GM23338 (cell line): ENCODE measurements around the gene HPX. TPM values are rescaled to one million over a fixed set of nuclear protein-coding genes. Genes with fewer than 3 reads are reported as not detected.
A peak's percentile ranks its signal among the peaks of the same experiment; 100 is the strongest.

Experiments
- ATAC-seq: fragments of 200-7000 bp; cut with Tn5 transposase; 3 replicates; pipeline ENCODE4 v1.9.1; 2020
- DNase-seq: peaks from one replicate; pipeline ENCODE4 v3.0.0-alpha.2; 2015; ENCODE audit warnings: low spot score
- H2AFZ ChIP-seq: fragments of 200-600 bp; sonication (generic); 2 replicates; pipeline ENCODE4 v1.8.0; 2016; ENCODE audit warnings: antibody characterized with exemption, mild to moderate bottlenecking, moderate library complexity
- H3F3A ChIP-seq: fragments of 200-600 bp; sonication (generic); replicated peaks from 2 replicates; pipeline ENCODE4 v1.8.0; 2017; ENCODE audit warnings: antibody characterized with exemption, mixed run types, low read depth
- H3K27ac ChIP-seq: fragments of 200-600 bp; sonication (generic); 2 replicates; pipeline ENCODE4 v1.6.1; 2016; ENCODE audit warnings: low read depth
- H3K27me3 ChIP-seq: fragments of 200-600 bp; sonication (generic); 2 replicates; pipeline ENCODE4 v1.8.0; 2016; ENCODE audit warnings: mild to moderate bottlenecking, mixed run types, moderate library complexity; ENCODE audit not compliant: insufficient read depth
- H3K36me3 ChIP-seq: fragments of 200-600 bp; sonication (generic); 2 replicates; pipeline ENCODE4 v1.8.0; 2016; ENCODE audit warnings: mild to moderate bottlenecking; ENCODE audit not compliant: insufficient read depth
- H3K4me1 ChIP-seq: fragments of 200-600 bp; sonication (generic); 2 replicates; pipeline ENCODE4 v1.8.0; 2016; ENCODE audit warnings: mild to moderate bottlenecking, moderate library complexity; ENCODE audit not compliant: insufficient read depth
- H3K4me2 ChIP-seq: fragments of 200-600 bp; sonication (generic); 2 replicates; pipeline ENCODE4 v1.7.1; 2017; ENCODE audit warnings: mixed run types
- H3K4me3 ChIP-seq: fragments of 200-600 bp; sonication (generic); 2 replicates; pipeline ENCODE4 v1.6.1; 2016; ENCODE audit warnings: mixed run types
- H3K79me2 ChIP-seq: fragments of 200-600 bp; sonication (generic); replicated peaks from 2 replicates; pipeline ENCODE4 v1.8.0; 2017; ENCODE audit warnings: mild to moderate bottlenecking; ENCODE audit not compliant: insufficient read depth
- H3K9me2 ChIP-seq: fragments of 200-600 bp; sonication (generic); 2 replicates; pipeline ENCODE4 v1.8.0; 2017; ENCODE audit not compliant: insufficient read depth
- H4K20me1 ChIP-seq: fragments of 200-600 bp; sonication (generic); replicated peaks from 2 replicates; pipeline ENCODE4 v1.8.0; 2017; ENCODE audit warnings: mild to moderate bottlenecking; ENCODE audit not compliant: insufficient read depth
- H3K27ac Mint-ChIP-seq: 2 replicates; pipeline ENCODE4 v1.8.0; 2020; ENCODE audit warnings: inconsistent platforms, mild to moderate bottlenecking, moderate library complexity, mixed read lengths
- H3K27me3 Mint-ChIP-seq: 3 replicates; pipeline ENCODE4 v1.8.0; 2022; ENCODE audit warnings: low read depth, mild to moderate bottlenecking, moderate library complexity, mixed read lengths, inconsistent platforms; ENCODE audit not compliant: insufficient read depth, poor library complexity
- H3K36me3 Mint-ChIP-seq: 3 replicates; pipeline ENCODE4 v1.8.0; 2021; ENCODE audit warnings: low read depth, mild to moderate bottlenecking, inconsistent platforms, moderate library complexity, mixed read lengths
- H3K4me1 Mint-ChIP-seq: 3 replicates; pipeline ENCODE4 v1.8.0; 2020; ENCODE audit warnings: mild to moderate bottlenecking, inconsistent platforms, mixed read lengths
- H3K4me3 Mint-ChIP-seq: 3 replicates; pipeline ENCODE4 v1.8.0; 2021; ENCODE audit warnings: moderate library complexity, mild to moderate bottlenecking, inconsistent platforms, mixed read lengths
- H3K9me3 Mint-ChIP-seq: 3 replicates; pipeline ENCODE4 v1.8.0; 2020; ENCODE audit warnings: moderate library complexity, mild to moderate bottlenecking, inconsistent platforms, mixed read lengths
- CREB1 ChIP-seq: fragments of 250-450 bp; sonication (Bioruptor Pico); IDR thresholded peaks from 2 replicates; pipeline ENCODE4 v1.5.0; 2020; ENCODE audit warnings: low read depth, mild to moderate bottlenecking, moderate library complexity
- CTCF ChIP-seq, 2 experiments: fragments of 200-600 bp in 1 of 2; sonication (generic) in 1 of 2; conservative IDR thresholded peaks; 2 replicates each; pipeline versions ENCODE4 v1.5.1 to v1.6.1; 2016 to 2017; ENCODE audit warnings: antibody characterized with exemption in 2 of 2, low read depth in 2 of 2, mild to moderate bottlenecking in 2 of 2, moderate library complexity in 1 of 2
- ETS1 ChIP-seq: IDR thresholded peaks from 2 replicates; pipeline ENCODE4 v1.6.1; 2016; ENCODE audit warnings: antibody characterized with exemption
- EZH2 ChIP-seq: fragments of 200-600 bp; sonication (generic); IDR thresholded peaks from one replicate; pipeline ENCODE4 v1.8.0; 2017; ENCODE audit warnings: antibody characterized with exemption, mild to moderate bottlenecking, low read depth; ENCODE audit not compliant: unreplicated experiment
- EZH2phosphoT487 ChIP-seq: fragments of 200-600 bp; sonication (generic); IDR thresholded peaks from one replicate; pipeline ENCODE4 v1.8.1; 2018; ENCODE audit warnings: antibody characterized with exemption; ENCODE audit not compliant: unreplicated experiment
- JUNB ChIP-seq: IDR thresholded peaks from one replicate; pipeline ENCODE4 v1.6.1; 2016; ENCODE audit warnings: antibody characterized with exemption; ENCODE audit not compliant: unreplicated experiment
- NANOG ChIP-seq: IDR thresholded peaks from 2 replicates; pipeline ENCODE4 v1.6.1; 2016; ENCODE audit warnings: antibody characterized with exemption, borderline replicate concordance
- POLR2AphosphoS5 ChIP-seq: IDR thresholded peaks from 2 replicates; pipeline ENCODE4 v1.6.1; 2016; ENCODE audit warnings: antibody characterized with exemption, low read depth
- STAT1 ChIP-seq: IDR thresholded peaks from one replicate; pipeline ENCODE4 v1.6.1; 2016; ENCODE audit warnings: antibody characterized with exemption; ENCODE audit not compliant: unreplicated experiment
- ZNF331 ChIP-seq: fragments of 250-450 bp; sonication (Bioruptor Pico); IDR thresholded peaks from 2 replicates; pipeline ENCODE4 v1.5.0; 2020; ENCODE audit warnings: low read depth, mild to moderate bottlenecking, moderate library complexity
- ZNF462 ChIP-seq: fragments of 250-450 bp; sonication (Bioruptor Pico); IDR thresholded peaks from 2 replicates; pipeline ENCODE4 v1.5.0; 2020; ENCODE audit warnings: mild to moderate bottlenecking, moderate library complexity
- polyA plus RNA-seq: library from polyadenylated mRNA; unstranded; fragments of >200 nt; fragmentation: Nextera tagmentation; extraction: Ambion mirVana; gene quantifications from 2 replicates; pipeline ENCODE4 v1.2.1, GENCODE V29; 2016
- total RNA-seq: library from RNA; depleted of rRNA; stranded (reverse); fragments of >200 nt; shearing (Covaris generic); gene quantifications from 2 replicates; pipeline ENCODE4 v1.2.3, GENCODE V29; 2014

HPX gene
- total and polyA plus RNA-seq, 2 experiments from 2014 or later, result 0.47 to 0.63 TPM

- peak overlapping the region; percentile 96 for H3K27ac ChIP-seq
- Mint-ChIP-seq H3K27me3 (peaks cover 11% of the 10 kb centered on the region), H3K4me3 (peak overlapping the region; percentile 99), H3K27ac (peak overlapping the region; percentile 99), H3K4me1 (peaks cover 21% of the 10 kb centered on the region), H3K36me3 (peaks cover 52% of the 10 kb centered on the region), H3K9me3 (no peaks in the 10 kb centered on the region; the same call in 2 of the 3 replicates)
- peaks cover 32% of the 10 kb centered on the region for H3K36me3 ChIP-seq
- peak overlapping the region; percentile 96 for H3K4me2 ChIP-seq
- DNase-seq (no peak), ATAC-seq (no peak; the same call in 2 of the 3 replicates)
- peaks cover 14% of the 10 kb centered on the region for H4K20me1 ChIP-seq
- H3K9me2 ChIP-seq, result no peaks in the 10 kb centered on the region
- H2AFZ ChIP-seq, result 0 out of 2 replicates have a peak overlapping the region, but pooled peaks have one; percentile 29
- no peaks in the 10 kb centered on the region for H3K27me3 ChIP-seq
- H3K4me1 ChIP-seq, result peaks cover 9% of the 10 kb centered on the region; the same call in 1 of the 2 replicates
- H3F3A ChIP-seq, result peaks cover 13% of the 10 kb centered on the region; the same call in 1 of the 2 replicates
- H3K79me2 ChIP-seq, result peaks cover 49% of the 10 kb centered on the region
- TF ChIP-seq EZH2phosphoT487 (no peak), STAT1 (no peak), NANOG (no peak), JUNB (no peak), CTCF (conservative IDR thresholded peaks at IDR 0.05; ENCODE audit: low read depth in 2 of 2) (no peak), POLR2AphosphoS5 (no peak), ETS1 (no peak)
- H3K4me3 ChIP-seq, result peak overlapping the region; percentile 95
Observed at GRCh38 chr11:6480299-6480914, 39.6 kb upstream of the HPX start.

- Histone ChIP-seq H3K27me3 (no peaks in the 10 kb centered on the region), H3K27ac (no peak overlapping the region; the same call in 1 of the 2 replicates), H3K4me1 (peaks cover 22% of the 10 kb centered on the region), H3K4me2 (no peak overlapping the region), H3F3A (0 out of 2 replicates have a peak, but pooled peaks cover 15% of the 10 kb centered on the region), H2AFZ (no peak overlapping the region), H3K9me2 (no peaks in the 10 kb centered on the region), H3K4me3 (no peak overlapping the region), H3K36me3 (peaks cover 4% of the 10 kb centered on the region; the same call in 1 of the 2 replicates), H3K79me2 (peaks cover 19% of the 10 kb centered on the region), H4K20me1 (peaks cover 4% of the 10 kb centered on the region)
- H3K27me3 Mint-ChIP-seq, result peaks cover 18% of the 10 kb centered on the region
- H3K4me3 Mint-ChIP-seq, result no peak overlapping the region; the same call in 2 of the 3 replicates
- H3K27ac Mint-ChIP-seq, result no peak overlapping the region
- peaks cover 36% of the 10 kb centered on the region for H3K36me3 Mint-ChIP-seq
- DNase-seq (peak; percentile 33), ATAC-seq (no peak)
- H3K9me3 Mint-ChIP-seq, result no peaks in the 10 kb centered on the region; the same call in 2 of the 3 replicates
- H3K4me1 Mint-ChIP-seq, result peaks cover 40% of the 10 kb centered on the region
- TF ChIP-seq CREB1 (CRISPR knock-in tag) (no peak), ZNF331 (CRISPR knock-in tag) (no peak), ETS1 (no peak), EZH2 (no peak), ZNF462 (no peak), JUNB (no peak)
Observed at GRCh38 chr11:6476571-6476970, 35.8 kb upstream of the HPX start.
